Activated CD4-positive, alpha-beta T cell treated with anti-CD3 and anti-CD28 coated beads for 36 hours (primary cell): Measurements from ENCODE around the gene VSTM2B. TPM values are rescaled to one million over a fixed set of nuclear protein-coding genes. Genes with fewer than 3 reads are reported as not detected.

Source experiments
- ATAC-seq: fragments of 200-7000 bp; cut with Tn5 transposase; one replicate; pipeline ENCODE4 v1.10.0; 2021; ENCODE audit warnings: mild to moderate bottlenecking, moderate library complexity
- CTCF ChIA-PET: fragments of 350-600 bp; sonication (Branson Sonifier 250); formaldehyde crosslinking; loops from one replicate; lab custom pipeline; 2021; ENCODE audit warnings: antibody characterized with exemption; lab: Charles Lee
- POLR2A ChIA-PET: fragments of 350-600 bp; sonication (Branson Sonifier 250); formaldehyde crosslinking; loops from one replicate; lab custom pipeline; 2021; ENCODE audit warnings: antibody characterized with exemption, inconsistent platforms; lab: Charles Lee
- DNase-seq: peaks from one replicate; pipeline ENCODE4 v3.0.0-alpha.2; 2020
- H3K27ac Mint-ChIP-seq: one replicate; pipeline ENCODE4 v1.8.0; 2021; ENCODE audit warnings: mixed read lengths
- H3K27me3 Mint-ChIP-seq: one replicate; pipeline ENCODE4 v1.8.0; 2021; ENCODE audit warnings: mixed read lengths
- H3K36me3 Mint-ChIP-seq: one replicate; pipeline ENCODE4 v1.8.0; 2021; ENCODE audit warnings: low read depth, mixed read lengths
- H3K4me1 Mint-ChIP-seq: one replicate; pipeline ENCODE4 v1.8.0; 2021; ENCODE audit warnings: mixed read lengths
- H3K4me3 Mint-ChIP-seq: one replicate; pipeline ENCODE4 v1.8.0; 2021; ENCODE audit warnings: mild to moderate bottlenecking, moderate library complexity, mixed read lengths
- H3K9me3 Mint-ChIP-seq: one replicate; pipeline ENCODE4 v1.8.0; 2021; ENCODE audit warnings: low read depth, mixed read lengths
- intact Hi-C, 2 experiments: fragments of 100-400 bp; cut with DNase I in 1 of 2; cut with micrococcal nuclease in 1 of 2; formaldehyde crosslinking; loops; one replicate each; pipeline versions ENCODE4 v1.14.2 to v1.15.1; 2022 to 2024; cut with DNase I, micrococcal nuclease
- total RNA-seq, 2 experiments: library from RNA; stranded (reverse); gene quantifications; one replicate each; pipeline ENCODE4 v1.2.3, GENCODE V29; 2021

Gene VSTM2B
- total RNA-seq, 2 experiments from 2014 or later, result not detected

DNA sequence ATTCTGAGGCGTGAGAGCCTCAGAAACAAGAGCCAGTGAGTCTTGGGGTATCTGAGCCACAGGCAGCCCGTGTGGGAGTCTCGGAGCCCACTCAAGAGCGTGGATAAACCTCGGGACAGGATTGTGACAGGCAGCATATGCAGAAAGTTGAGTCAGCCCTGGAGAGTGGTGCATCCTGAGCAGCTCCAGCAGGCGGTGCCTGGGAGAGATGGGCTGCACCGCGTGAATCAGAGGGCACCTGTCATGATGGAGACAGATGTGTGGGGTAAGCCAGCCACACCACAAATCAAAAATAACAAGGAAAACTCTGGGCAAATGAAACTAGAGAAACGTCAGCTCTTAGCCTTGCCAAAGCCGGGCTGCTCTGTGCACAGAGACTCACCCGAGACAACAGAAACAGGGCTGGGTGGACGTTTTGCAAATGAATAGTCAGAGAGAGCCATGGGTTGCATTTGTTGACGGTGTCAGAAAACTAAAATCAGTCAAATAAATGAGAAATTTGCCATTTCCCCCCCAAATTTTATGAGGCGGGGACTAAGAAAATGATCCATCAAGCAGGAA is 50.3 kb downstream of the VSTM2B start:
- peaks cover 26% of the 10 kb centered on the region for H3K4me1 Mint-ChIP-seq
- CTCF ChIA-PET, result interaction anchor here (0.6 to 3.4 kb wide), 7 partner anchors 11 to 122 kb away, joined by 3 to 15 read pairs (median 3); no protein-coding TSS in a partner anchor
- POLR2A ChIA-PET, result interaction anchor here (1.1 kb wide), 1 partner anchor 30 kb away, joined by 5 read pairs; the partner anchor contains the start of gene POP4
- H3K9me3 Mint-ChIP-seq, result peaks cover 4% of the 10 kb centered on the region
- no peak overlapping the region for H3K4me3 Mint-ChIP-seq
- intact Hi-C loops, result loop anchor here (1.0 to 2.0 kb wide), 5 partner anchors 11 to 363 kb away; partner anchors contain the start of genes POP4 (in 1 of the 2) and UQCRFS1 (in 1 of the 2)
- peaks cover 61% of the 10 kb centered on the region for H3K27me3 Mint-ChIP-seq
- no peak overlapping the region for H3K27ac Mint-ChIP-seq
- H3K36me3 Mint-ChIP-seq, result no peaks in the 10 kb centered on the region
- peak; percentile 45 for ATAC-seq
- peak; percentile 46 for DNase-seq

DNA sequence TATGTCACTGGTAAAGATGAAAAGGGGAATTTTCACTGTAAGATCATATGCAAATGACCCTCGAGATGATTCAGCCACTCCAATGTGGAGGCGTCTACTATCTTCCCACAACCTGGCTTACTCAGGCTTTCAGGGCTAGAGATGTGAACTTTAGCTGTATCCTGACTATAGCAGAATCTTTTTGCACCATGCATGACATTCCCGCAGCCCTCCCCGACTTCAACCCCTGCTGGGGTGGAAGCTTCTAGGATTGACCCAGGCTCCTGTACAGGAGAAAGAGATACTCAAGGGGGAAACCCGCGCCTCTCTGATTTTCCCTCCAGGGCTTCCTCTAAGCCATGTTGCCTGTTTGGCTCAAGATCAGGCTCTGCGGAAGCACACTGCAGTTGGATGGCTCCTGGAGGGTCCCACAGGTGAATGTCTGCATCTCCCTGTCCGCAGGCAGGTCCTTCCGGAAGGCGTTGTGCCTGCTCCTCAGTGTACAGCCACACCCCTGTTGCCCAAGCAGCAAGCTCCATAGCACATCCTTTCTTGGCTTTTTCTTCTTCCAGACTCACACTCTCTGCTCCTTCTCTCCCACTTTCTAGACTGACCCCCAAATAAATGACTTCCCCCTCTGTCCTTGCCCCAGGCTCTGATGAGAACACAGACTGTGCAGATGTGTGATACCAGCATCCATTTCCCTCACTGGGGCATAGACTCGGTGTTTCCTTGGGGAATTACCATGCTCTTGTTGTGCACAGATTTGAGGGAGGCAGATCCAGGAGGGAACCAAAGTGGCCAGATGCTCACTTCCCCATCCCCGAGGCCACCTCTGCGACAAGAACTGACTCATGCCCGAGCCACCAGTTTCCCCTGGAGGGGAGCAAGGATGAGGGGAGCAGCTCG is 51.2 kb downstream of the VSTM2B start:
- no peaks in the 10 kb centered on the region for H3K36me3 Mint-ChIP-seq
- peaks cover 9% of the 10 kb centered on the region for H3K9me3 Mint-ChIP-seq
- intact Hi-C loops, result loop anchor here (1.0 to 2.0 kb wide), 5 partner anchors 10 to 364 kb away; partner anchors contain the start of genes POP4 (in 1 of the 2) and UQCRFS1 (in 1 of the 2)
- peaks cover 59% of the 10 kb centered on the region for H3K27me3 Mint-ChIP-seq
- no peak overlapping the region for H3K4me3 Mint-ChIP-seq
- no peak overlapping the region for H3K27ac Mint-ChIP-seq
- DNase-seq (peak; percentile 70), ATAC-seq (peak; percentile 98)
- peaks cover 26% of the 10 kb centered on the region for H3K4me1 Mint-ChIP-seq
- ChIA-PET CTCF (interaction anchor here (0.7 to 3.4 kb wide), 7 partner anchors 10 to 489 kb away, joined by 3 to 15 read pairs (median 4); no protein-coding TSS in a partner anchor), POLR2A (interaction anchor here (1.1 kb wide), 1 partner anchor 29 kb away, joined by 5 read pairs; the partner anchor contains the start of gene POP4)

DNA sequence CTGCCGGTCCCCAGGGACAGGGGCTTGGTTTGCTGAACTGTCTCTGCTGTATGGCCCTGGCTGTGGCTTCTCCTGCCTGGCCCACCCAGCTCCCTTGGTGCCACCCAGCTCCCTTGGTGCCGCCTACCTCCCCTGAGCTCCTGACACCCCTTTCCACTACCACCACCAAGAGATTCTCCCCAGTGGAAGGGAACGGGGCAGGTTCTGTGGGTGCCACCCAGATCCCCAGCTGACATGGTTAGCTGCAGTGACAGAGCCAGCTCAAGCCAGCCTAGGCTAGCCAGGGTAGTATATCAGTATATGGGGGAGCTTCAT is 51.8 kb downstream of the VSTM2B start:
- no peak for DNase-seq
- intact Hi-C loops, result loop anchor here in 1 of 2 experiments (2.0 kb wide), 1 partner anchor 365 kb away; the partner anchor contains the start of gene UQCRFS1
- ChIA-PET POLR2A (no interaction called here), CTCF (interaction anchor here (1.7 to 3.4 kb wide), 2 partner anchors 9 to 85 kb away, joined by 3 to 15 read pairs; no protein-coding TSS in a partner anchor)
- ATAC-seq, result no peak
- Mint-ChIP-seq H3K27ac (no peak overlapping the region), H3K9me3 (peaks cover 9% of the 10 kb centered on the region), H3K4me1 (peaks cover 27% of the 10 kb centered on the region), H3K27me3 (peaks cover 56% of the 10 kb centered on the region), H3K36me3 (no peaks in the 10 kb centered on the region), H3K4me3 (no peak overlapping the region)

DNA sequence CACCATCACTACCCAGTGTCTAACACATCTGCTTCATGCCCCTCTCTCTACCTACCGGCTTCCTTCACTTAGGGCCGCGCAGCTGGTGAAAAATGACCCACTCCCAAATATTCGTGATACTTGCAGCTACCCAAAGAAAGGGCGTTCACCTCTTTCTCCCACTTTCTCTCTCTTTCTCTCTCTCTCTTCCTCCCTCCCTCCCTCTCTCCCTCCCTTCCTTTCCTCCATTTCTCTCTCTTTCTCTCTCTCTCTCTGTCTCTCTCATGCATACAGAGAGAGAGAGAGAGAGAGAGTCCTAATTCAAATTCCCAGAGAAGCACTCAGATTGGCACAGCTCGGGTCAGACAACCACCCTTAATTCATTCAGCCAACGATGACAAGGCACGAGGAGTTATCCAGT is 52.6 kb downstream of the VSTM2B start:
- H3K9me3 Mint-ChIP-seq, result peaks cover 9% of the 10 kb centered on the region
- peaks cover 54% of the 10 kb centered on the region for H3K27me3 Mint-ChIP-seq
- POLR2A ChIA-PET, result no interaction called here

DNA sequence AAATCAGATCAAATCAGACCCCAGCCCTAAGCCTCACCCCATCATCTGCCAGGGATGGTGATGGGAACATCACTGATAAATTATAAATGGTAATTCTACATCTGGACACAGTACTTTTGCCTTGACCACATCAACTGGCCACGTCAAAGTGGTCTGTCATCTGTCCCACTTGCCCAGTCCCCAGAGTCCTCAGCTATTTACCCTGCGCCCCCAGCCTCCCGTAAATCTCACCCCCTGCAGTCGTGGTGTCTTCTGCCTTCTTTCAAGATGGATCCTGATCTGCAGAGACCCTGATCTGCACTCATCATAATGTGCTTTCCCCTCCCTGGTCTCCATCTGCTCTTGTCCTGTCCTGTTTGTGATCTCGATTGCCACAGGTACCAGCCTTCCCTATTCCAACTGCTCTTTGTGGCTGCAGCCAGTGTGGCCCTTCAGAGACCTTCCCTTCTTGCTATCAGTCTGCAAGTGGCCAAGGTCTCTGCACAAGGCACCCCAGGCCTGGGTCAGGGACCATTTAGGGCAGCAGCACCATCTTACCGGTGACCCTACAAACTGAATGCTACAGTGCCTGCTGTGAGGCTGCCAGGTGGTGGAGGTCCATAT is 53.6 kb downstream of the VSTM2B start:
- intact Hi-C loops, result no loop called here
- Mint-ChIP-seq H3K27me3 (peaks cover 49% of the 10 kb centered on the region), H3K27ac (no peak overlapping the region), H3K9me3 (peaks cover 9% of the 10 kb centered on the region), H3K4me3 (no peak overlapping the region), H3K4me1 (peaks cover 37% of the 10 kb centered on the region), H3K36me3 (no peaks in the 10 kb centered on the region)
- ChIA-PET CTCF (no interaction called here), POLR2A (no interaction called here)
- DNase-seq, result no peak
- ATAC-seq, result no peak

More for the DNA sequence above, 52.6 kb downstream of the VSTM2B start:
- ATAC-seq (no peak), DNase-seq (no peak)
- H3K27ac Mint-ChIP-seq, result no peak overlapping the region
- peaks cover 30% of the 10 kb centered on the region for H3K4me1 Mint-ChIP-seq
- intact Hi-C loops, result no loop called here
- CTCF ChIA-PET, result interaction anchor here (0.6 to 3.4 kb wide), 2 partner anchors 9 to 12 kb away, joined by 3 to 15 read pairs; no protein-coding TSS in a partner anchor
- H3K4me3 Mint-ChIP-seq, result no peak overlapping the region
- H3K36me3 Mint-ChIP-seq, result no peaks in the 10 kb centered on the region

DNA sequence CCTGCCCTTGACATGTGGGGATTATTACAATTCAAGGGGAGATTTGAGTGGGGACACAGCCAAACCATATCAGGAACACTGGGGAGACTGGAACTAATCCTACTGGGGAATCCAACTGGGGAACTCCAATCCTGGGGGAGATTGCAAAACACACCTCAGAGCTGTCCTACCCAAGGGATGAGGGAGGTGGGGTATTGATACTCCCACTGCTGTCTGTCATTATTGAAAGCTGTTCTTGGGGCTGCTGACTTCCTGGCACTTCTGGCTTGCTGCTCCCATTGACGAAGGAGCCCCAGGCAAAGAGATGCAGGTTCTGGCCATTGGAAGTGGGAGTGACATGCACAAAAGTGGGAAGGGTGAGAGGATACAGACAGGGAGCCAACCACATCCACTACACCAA is 55.6 kb downstream of the VSTM2B start:
- Mint-ChIP-seq H3K27me3 (peaks cover 38% of the 10 kb centered on the region), H3K4me1 (peaks cover 26% of the 10 kb centered on the region), H3K36me3 (no peaks in the 10 kb centered on the region), H3K4me3 (no peak overlapping the region), H3K27ac (no peak overlapping the region), H3K9me3 (peaks cover 9% of the 10 kb centered on the region)
- ATAC-seq, result no peak
- DNase-seq, result no peak
- intact Hi-C loops, result no loop called here
- POLR2A ChIA-PET, result no interaction called here
- CTCF ChIA-PET, result interaction anchor here (0.9 kb wide), 1 partner anchor 24 kb away, joined by 3 read pairs; the partner anchor contains the start of gene POP4

DNA sequence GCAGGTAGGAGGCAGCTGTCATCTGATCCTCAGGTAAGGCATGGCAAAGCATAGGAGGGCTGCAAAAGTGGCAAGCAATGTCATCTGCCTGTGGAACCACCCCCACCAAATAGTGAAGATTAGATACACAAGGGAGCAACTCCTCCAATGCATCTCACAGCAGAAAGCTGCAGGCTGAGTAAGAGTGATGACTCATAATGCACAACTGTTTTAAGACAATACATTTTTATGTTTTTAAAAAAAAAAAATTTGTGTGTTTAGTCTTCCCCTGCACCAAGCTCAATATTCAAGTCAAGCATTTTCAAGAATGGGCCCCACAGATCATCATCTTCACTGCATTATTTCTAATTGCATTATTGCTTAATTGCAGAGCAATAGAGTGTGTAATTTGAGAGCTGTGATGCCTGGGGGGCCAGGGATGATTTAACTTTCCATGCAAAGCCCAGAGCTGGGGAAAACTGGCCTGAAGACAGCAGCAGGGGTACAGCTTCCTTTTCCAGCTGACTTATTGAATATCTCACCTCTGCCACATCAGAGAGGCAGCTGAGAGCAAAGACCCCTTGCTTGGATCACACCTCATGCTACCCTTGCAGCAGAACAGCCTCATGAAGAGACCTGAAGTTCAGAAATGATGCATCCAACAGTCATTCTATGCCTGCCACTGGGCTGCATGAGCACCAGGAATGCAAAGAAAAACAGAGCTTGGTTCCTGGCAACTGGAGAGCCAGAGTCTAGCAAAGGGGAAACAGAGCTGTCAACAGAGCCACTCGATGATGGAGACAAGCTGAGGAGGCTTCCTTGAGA is 57.6 kb downstream of the VSTM2B start:
- ATAC-seq, result peak; percentile 11
- intact Hi-C loops, result no loop called here
- Mint-ChIP-seq H3K4me3 (no peak overlapping the region), H3K27me3 (peaks cover 39% of the 10 kb centered on the region), H3K4me1 (peaks cover 26% of the 10 kb centered on the region), H3K27ac (no peak overlapping the region), H3K9me3 (peaks cover 9% of the 10 kb centered on the region), H3K36me3 (no peaks in the 10 kb centered on the region)
- peak; percentile 36 for DNase-seq
- POLR2A ChIA-PET, result no interaction called here
- CTCF ChIA-PET, result interaction anchor here (0.7 to 1.0 kb wide), 3 partner anchors 73 to 133 kb away, joined by 3 to 6 read pairs (median 4); no protein-coding TSS in a partner anchor

DNA sequence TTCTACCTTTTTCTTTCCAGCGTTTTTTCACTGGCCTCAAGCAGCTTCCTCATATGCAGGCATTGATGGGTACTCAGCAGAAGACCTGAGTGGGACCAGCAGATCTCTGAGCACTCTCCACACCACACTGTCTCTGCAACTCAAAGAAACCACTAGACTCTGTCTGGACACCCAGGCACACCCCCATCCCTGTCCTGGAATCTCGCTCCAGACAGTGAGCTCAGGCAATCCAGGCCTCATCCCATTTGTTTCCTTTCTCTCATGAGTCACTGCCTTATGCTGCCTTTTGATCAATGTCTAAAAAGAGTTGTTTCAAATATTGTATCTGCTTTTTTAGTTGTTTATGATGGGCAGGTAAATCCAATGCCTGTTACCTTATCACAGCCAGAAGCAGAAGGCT is 60.6 kb downstream of the VSTM2B start:
- peaks cover 24% of the 10 kb centered on the region for H3K27me3 Mint-ChIP-seq
- ATAC-seq (no peak), DNase-seq (no peak)
- no peaks in the 10 kb centered on the region for H3K36me3 Mint-ChIP-seq
- H3K9me3 Mint-ChIP-seq, result peaks cover 5% of the 10 kb centered on the region
- intact Hi-C loops, result loop anchor here (2.0 to 5.0 kb wide), 5 partner anchors 59 to 1626 kb away; partner anchors contain the start of genes UQCRFS1 (in 1 of the 2), URI1 (in 1 of the 2) and VSTM2B (in 1 of the 2)
- peaks cover 30% of the 10 kb centered on the region for H3K4me1 Mint-ChIP-seq
- H3K27ac Mint-ChIP-seq, result no peak overlapping the region
- ChIA-PET CTCF (interaction anchor here (1.2 to 2.7 kb wide), 4 partner anchors 10 to 108 kb away, joined by 7 to 16 read pairs (median 12); partner anchors contain the start of gene POP4), POLR2A (no interaction called here)
- no peak overlapping the region for H3K4me3 Mint-ChIP-seq

DNA sequence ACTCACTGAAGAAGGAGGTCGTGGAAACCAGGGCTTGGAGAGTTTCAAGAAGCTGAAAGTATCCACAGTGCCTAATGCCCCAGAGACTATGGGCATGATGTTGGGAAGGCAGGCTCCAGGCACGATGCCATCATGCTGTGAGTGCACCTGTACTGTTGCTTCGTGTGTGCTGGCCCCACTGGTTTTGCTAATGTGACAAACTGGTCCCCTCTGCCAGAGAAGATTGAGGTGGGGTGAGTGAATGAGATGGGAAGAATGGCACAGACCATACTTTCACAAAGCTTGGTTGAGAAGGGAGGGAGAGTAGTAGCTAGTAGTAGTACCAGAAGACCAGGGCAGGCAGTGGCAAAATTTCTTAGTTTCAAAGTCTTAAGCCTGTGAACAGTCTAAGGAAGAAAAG is 61.3 kb downstream of the VSTM2B start:
- H3K9me3 Mint-ChIP-seq, result peaks cover 2% of the 10 kb centered on the region
- intact Hi-C loops, result loop anchor here (1.0 to 5.0 kb wide), 9 partner anchors 11 to 1625 kb away; partner anchors contain the start of genes POP4 (in 2 of the 2), UQCRFS1 (in 1 of the 2), URI1 (in 1 of the 2) and VSTM2B (in 1 of the 2)
- H3K36me3 Mint-ChIP-seq, result no peaks in the 10 kb centered on the region
- ChIA-PET CTCF (interaction anchor here (0.7 to 2.7 kb wide), 6 partner anchors 10 to 107 kb away, joined by 3 to 16 read pairs (median 8); partner anchors contain the start of gene POP4), POLR2A (no interaction called here)
- DNase-seq, result no peak
- ATAC-seq, result no peak
- H3K27me3 Mint-ChIP-seq, result peaks cover 27% of the 10 kb centered on the region
- no peak overlapping the region for H3K4me3 Mint-ChIP-seq
- H3K4me1 Mint-ChIP-seq, result peaks cover 30% of the 10 kb centered on the region
- H3K27ac Mint-ChIP-seq, result peak overlapping the region; percentile 89

DNA sequence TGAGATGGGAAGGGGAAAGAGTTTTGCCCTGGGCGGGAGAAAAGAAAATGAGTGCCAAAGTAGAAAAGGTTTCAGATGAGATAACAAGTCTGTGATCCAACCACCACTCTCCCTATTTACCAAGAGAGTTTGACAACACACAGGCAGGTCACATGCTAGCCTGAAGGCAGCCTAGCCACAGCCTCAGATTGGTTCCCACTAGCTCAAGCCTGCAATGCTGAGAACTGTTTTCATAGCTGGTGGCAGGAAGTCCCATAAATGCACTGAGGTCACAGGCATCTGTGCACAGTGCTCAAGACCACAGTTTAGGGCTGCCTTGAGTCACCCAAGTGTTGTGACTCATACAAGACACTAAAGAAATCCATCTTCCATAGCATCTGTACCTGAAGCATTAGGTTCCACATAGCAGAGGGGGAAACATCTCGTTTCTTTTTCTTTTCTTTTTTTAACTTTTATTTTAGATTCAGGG is 61.8 kb downstream of the VSTM2B start:
- Mint-ChIP-seq H3K4me3 (no peak overlapping the region), H3K9me3 (peaks cover 2% of the 10 kb centered on the region)
- peak; percentile 99 for ATAC-seq

More for the DNA sequence above, 61.8 kb downstream of the VSTM2B start:
- peaks cover 30% of the 10 kb centered on the region for H3K4me1 Mint-ChIP-seq
- intact Hi-C loops, result loop anchor here (1.0 to 5.0 kb wide), 9 partner anchors 11 to 1625 kb away; partner anchors contain the start of genes POP4 (in 2 of the 2), UQCRFS1 (in 1 of the 2), URI1 (in 1 of the 2) and VSTM2B (in 1 of the 2)
- ChIA-PET POLR2A (no interaction called here), CTCF (interaction anchor here (0.6 to 2.7 kb wide), 7 partner anchors 11 to 107 kb away, joined by 3 to 16 read pairs (median 7); partner anchors contain the start of gene POP4)
- peaks cover 27% of the 10 kb centered on the region for H3K27me3 Mint-ChIP-seq
- no peaks in the 10 kb centered on the region for H3K36me3 Mint-ChIP-seq
- DNase-seq, result peak; percentile 87
- peak overlapping the region; percentile 89 for H3K27ac Mint-ChIP-seq
